HuH-7.5 (cell line): ENCODE results near the gene USP17L5.
"Not testable (repeated sequence)": the region's sequence is repeated elsewhere in the genome, so short reads cannot be mapped to it uniquely, and the experiment has no call there.

ENCODE experiments used
- DNase-seq: peaks from one replicate; pipeline ENCODE4 v3.0.0; 2011; ENCODE audit warnings: low spot score

USP17L5 gene

GRCh38 chr4:9339103-9339502 lies at the start of gene USP17L5:
USP17L5 (plus strand) TSS chr4:9339403; CDS start chr4:9339403, 0 bp downstream.
- DNase-seq: not testable (repeated sequence)

GRCh38 chr4:9324191-9324590 lies 15.0 kb upstream of the USP17L5 start:
- not testable (repeated sequence) for DNase-seq

GRCh38 chr4:9324865-9325264 lies 14.3 kb upstream of the USP17L5 start, which contains the start of gene USP17L24:
USP17L24 (plus strand) TSS chr4:9325165; CDS start chr4:9325165, 0 bp downstream.
- DNase-seq: not testable (repeated sequence)

GRCh38 chr4:9329611-9330010 lies 9.6 kb upstream of the USP17L5 start, which contains the start of gene USP17L25:
USP17L25 (plus strand) TSS chr4:9329911; CDS start chr4:9329911, 0 bp downstream.
- not testable (repeated sequence) for DNase-seq

GRCh38 chr4:9334358-9334757 lies 4.8 kb upstream of the USP17L5 start, which contains the start of gene USP17L26:
USP17L26 (plus strand) TSS chr4:9334658; CDS start chr4:9334658, 0 bp downstream.
- not testable (repeated sequence) for DNase-seq

GRCh38 chr4:9343848-9344247 lies 4.6 kb downstream of the USP17L5 start, which contains the start of gene USP17L27:
USP17L27 (plus strand) TSS chr4:9344148; CDS start chr4:9344148, 0 bp downstream.
- DNase-seq: not testable (repeated sequence)

GRCh38 chr4:9348593-9348992 lies 9.4 kb downstream of the USP17L5 start, which contains the start of gene USP17L28:
USP17L28 (plus strand) TSS chr4:9348893; CDS start chr4:9348893, 0 bp downstream.
- not testable (repeated sequence) for DNase-seq

GRCh38 chr4:9350866-9351265 lies 11.7 kb downstream of the USP17L5 start:
- DNase-seq: not testable (repeated sequence)

GRCh38 chr4:9353338-9353737 lies 14.1 kb downstream of the USP17L5 start, which contains the start of gene USP17L29:
USP17L29 (plus strand) TSS chr4:9353638; CDS start chr4:9353638, 0 bp downstream.
- DNase-seq: not testable (repeated sequence)

- not testable (repeated sequence) for DNase-seq
Observed at GRCh38 chr4:9362829-9363228, 23.6 kb downstream of the USP17L5 start, which contains the start of gene USP17L30. USP17L30 (plus strand) TSS chr4:9363129; CDS start chr4:9363129, 0 bp downstream.

- DNase-seq: not testable (repeated sequence)
Observed at GRCh38 chr4:9379881-9380280, 40.7 kb downstream of the USP17L5 start.

GRCh38 chr4:9381012-9381534 lies 41.9 kb downstream of the USP17L5 start:
- not testable (repeated sequence) for DNase-seq

- no peak for DNase-seq
Observed at GRCh38 chr4:9384126-9384525, 44.9 kb downstream of the USP17L5 start.

GRCh38 chr4:9389001-9389400 lies 49.8 kb downstream of the USP17L5 start:
- DNase-seq: not testable (repeated sequence)
